Measurements from ENCODE around the gene CDK12. TPM values are rescaled to one million over a fixed set of nuclear protein-coding genes. Genes with fewer than 3 reads are reported as not detected.
A peak's percentile ranks its signal among the peaks of the same experiment; 100 is the strongest.
"Not testable (repeated sequence)": the region's sequence is repeated elsewhere in the genome, so short reads cannot be mapped to it uniquely, and the experiment has no call there.

The CDK12 gene
- polyA plus RNA-seq, 1 of the 3 experiments (the other 2 are of a cell fraction), result 11.6 TPM

DNA sequence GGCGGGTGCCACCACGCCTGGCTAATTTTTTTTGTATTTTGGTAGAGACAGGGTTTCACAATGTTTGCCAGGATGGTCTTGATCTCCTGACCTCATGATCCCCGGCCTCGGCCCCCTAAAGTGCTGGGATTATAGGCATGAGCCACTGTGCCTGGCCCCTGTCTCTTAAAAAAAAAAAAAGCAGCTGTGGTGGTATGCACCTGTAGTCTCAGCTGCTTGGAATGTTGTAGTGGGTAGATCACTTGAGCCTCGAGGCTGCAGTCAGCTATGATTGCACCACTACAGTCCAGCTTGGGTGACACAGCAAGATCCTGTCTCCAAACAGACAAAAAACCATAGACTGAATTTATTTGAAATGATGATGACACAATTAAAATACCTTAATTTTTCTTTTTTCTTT lies 24.3 kb downstream of the CDK12 start (continued):
- TF ChIP-seq, protein P1, sequence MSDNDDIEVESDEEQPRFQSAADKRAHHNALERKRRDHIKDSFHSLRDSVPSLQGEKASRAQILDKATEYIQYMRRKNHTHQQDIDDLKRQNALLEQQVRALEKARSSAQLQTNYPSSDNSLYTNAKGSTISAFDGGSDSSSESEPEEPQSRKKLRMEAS (IDR thresholded peaks at IDR 0.05; ENCODE audit: low read depth), result peak; percentile 43; the same call in 1 of the 2 replicates
- TF ChIP-seq MXI1 (IDR thresholded peaks at IDR 0.05; ENCODE audit: low read depth, low read length) (no peak), FOXM1 (IDR thresholded peaks at IDR 0.05; ENCODE audit: low read depth) (no peak), FOXJ3 (CRISPR knock-in tag; IDR thresholded peaks at IDR 0.05) (no peak)
- TF ChIP-seq, protein P2, sequence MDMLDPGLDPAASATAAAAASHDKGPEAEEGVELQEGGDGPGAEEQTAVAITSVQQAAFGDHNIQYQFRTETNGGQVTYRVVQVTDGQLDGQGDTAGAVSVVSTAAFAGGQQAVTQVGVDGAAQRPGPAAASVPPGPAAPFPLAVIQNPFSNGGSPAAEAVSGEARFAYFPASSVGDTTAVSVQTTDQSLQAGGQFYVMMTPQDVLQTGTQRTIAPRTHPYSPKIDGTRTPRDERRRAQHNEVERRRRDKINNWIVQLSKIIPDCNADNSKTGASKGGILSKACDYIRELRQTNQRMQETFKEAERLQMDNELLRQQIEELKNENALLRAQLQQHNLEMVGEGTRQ (IDR thresholded peaks at IDR 0.05; ENCODE audit: borderline replicate concordance, low read depth, low read length), result no peak
- TF ChIP-seq, protein P3, sequence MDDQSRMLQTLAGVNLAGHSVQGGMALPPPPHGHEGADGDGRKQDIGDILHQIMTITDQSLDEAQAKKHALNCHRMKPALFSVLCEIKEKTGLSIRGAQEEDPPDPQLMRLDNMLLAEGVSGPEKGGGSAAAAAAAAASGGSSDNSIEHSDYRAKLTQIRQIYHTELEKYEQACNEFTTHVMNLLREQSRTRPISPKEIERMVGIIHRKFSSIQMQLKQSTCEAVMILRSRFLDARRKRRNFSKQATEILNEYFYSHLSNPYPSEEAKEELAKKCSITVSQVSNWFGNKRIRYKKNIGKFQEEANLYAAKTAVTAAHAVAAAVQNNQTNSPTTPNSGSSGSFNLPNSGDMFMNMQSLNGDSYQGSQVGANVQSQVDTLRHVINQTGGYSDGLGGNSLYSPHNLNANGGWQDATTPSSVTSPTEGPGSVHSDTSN (IDR thresholded peaks at IDR 0.05), result no peak

DNA sequence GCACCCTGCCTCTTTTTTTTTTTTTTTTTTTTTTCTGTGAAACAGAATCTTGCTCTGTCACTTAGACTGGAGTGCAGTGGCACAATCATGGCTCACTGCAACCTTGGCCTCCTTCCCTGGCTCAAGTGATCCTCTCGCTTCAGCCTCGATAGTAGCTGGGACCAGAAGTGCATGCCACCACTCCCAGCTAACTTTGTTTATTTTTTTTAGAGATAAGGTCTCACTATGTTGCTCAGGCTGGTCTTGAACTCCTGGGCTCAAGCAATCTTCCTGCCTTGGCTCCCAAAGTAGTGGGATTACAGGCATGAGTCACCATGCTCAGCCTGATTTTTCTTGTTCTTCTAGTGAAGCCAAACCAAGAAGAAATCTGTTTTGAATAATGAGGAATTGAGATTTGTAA lies 25.0 kb downstream of the CDK12 start:
- WGBS (ENCODE audit: low lambda C conversion rate), result 90% methylated on average over 2 of the region's 2 CpGs
- Histone ChIP-seq H3K9ac (0 out of 2 replicates have a peak overlapping the region, but pooled peaks have one; percentile 28), H3K4me2 (peak overlapping the region; percentile 12; the same call in 1 of the 2 replicates), H2AFZ (ENCODE audit: low read depth) (no peak overlapping the region), H3K4me3 (ENCODE audit: low read depth in 2 of 2, low read length in 1 of 2) (no peak overlapping the region), H3K4me1 (ENCODE audit: control insufficient read depth in 1 of 2, insufficient read depth in 2 of 2, low read depth in 1 of 2, low read length in 1 of 2) (peaks cover 0 to 4% of the 10 kb centered on the region in 2 experiments; a peak in 1 of 4 replicates), H4K20me1 (ENCODE audit: insufficient read depth) (peaks cover 15% of the 10 kb centered on the region; the same call in 1 of the 2 replicates), H3K36me3 (replicated peaks in 1 of 2; ENCODE audit: control insufficient read depth in 1 of 2, insufficient read depth in 2 of 2, low read length in 1 of 2) (peaks cover 9 to 24% of the 10 kb centered on the region in 2 experiments), H3K79me2 (ENCODE audit: insufficient read depth) (peaks cover 83% of the 10 kb centered on the region), H3F3A (replicated peaks; ENCODE audit: insufficient read depth) (peaks cover 22% of the 10 kb centered on the region), H3K27me3 (ENCODE audit: insufficient read depth) (no peaks in the 10 kb centered on the region), H3K9me2 (no peaks in the 10 kb centered on the region), H3K9me3 (no peaks in the 10 kb centered on the region), H3K27ac (ENCODE audit: low read depth in 2 of 2, low read length in 1 of 2) (peak overlapping the region in 1 of 2 experiments; percentile 50; a peak in 2 of 4 replicates)
- no peak for DNase-seq
- ChIA-PET POLR2A (no interaction called here), CTCF (no interaction called here)
- no peak for TF ChIP-seq JUND (IDR thresholded peaks at IDR 0.05)
- TF ChIP-seq YY1 (IDR thresholded peaks at IDR 0.05; ENCODE audit: low read depth), result no peak
- TF ChIP-seq SMC3 (IDR thresholded peaks at IDR 0.05; ENCODE audit: low read depth, low read length), result no peak
- no peak for TF ChIP-seq ELF1 (IDR thresholded peaks at IDR 0.05)
- no peak for TF ChIP-seq EP300 (IDR thresholded peaks at IDR 0.05; ENCODE audit: borderline replicate concordance in 1 of 2, low read depth in 1 of 2, low read length in 1 of 2)
- TF ChIP-seq CHD2 (IDR thresholded peaks at IDR 0.05; ENCODE audit: low read length, partially characterized antibody), result no peak
- TF ChIP-seq NFIC (IDR thresholded peaks at IDR 0.05; ENCODE audit: borderline replicate concordance), result no peak
- TF ChIP-seq RAD21 (IDR thresholded peaks at IDR 0.05; ENCODE audit: low read length), result no peak
- TF ChIP-seq NRF1 (IDR thresholded peaks at IDR 0.05; ENCODE audit: low read depth, low read length), result no peak
- TF ChIP-seq, protein P3 (IDR thresholded peaks at IDR 0.05), result no peak
- TF ChIP-seq, protein P1 (IDR thresholded peaks at IDR 0.05; ENCODE audit: low read depth), result no peak
- TF ChIP-seq GATA2 (CRISPR knock-in tag; IDR thresholded peaks at IDR 0.05), result no peak
- no peak for TF ChIP-seq POLR2AphosphoS5 (IDR thresholded peaks at IDR 0.05; ENCODE audit: low read depth, low read length)
- TF ChIP-seq GABPA (IDR thresholded peaks at IDR 0.05; ENCODE audit: low read depth), result no peak
- TF ChIP-seq TCF12 (IDR thresholded peaks at IDR 0.05), result no peak

DNA sequence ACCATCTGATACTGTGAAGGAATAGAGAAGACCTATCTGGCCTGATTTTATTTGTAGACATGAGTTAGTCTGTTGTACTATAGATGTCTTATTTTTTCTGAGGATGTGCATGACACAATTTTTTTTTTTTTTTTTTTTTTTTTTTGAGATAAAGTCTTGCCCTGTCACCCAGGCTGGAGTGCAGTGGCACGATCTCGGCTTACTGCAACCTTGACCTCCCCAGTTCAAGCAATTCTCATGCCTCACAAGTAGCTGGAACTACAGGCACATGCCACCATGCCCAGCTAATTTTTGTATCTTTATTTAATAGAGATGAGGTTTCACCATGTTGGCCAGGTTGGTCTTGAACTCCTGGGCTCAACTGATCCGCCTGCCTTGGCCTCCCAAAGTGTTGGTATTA lies 26.2 kb downstream of the CDK12 start:
- H4K20me1 ChIP-seq (ENCODE audit: insufficient read depth), result peaks cover 15% of the 10 kb centered on the region; the same call in 1 of the 2 replicates
- peaks cover 9 to 30% of the 10 kb centered on the region in 2 experiments for H3K36me3 ChIP-seq (replicated peaks in 1 of 2; ENCODE audit: control insufficient read depth in 1 of 2, insufficient read depth in 2 of 2, low read length in 1 of 2)
- H3K27me3 ChIP-seq (ENCODE audit: insufficient read depth); H3K4me1 ChIP-seq (ENCODE audit: control insufficient read depth in 1 of 2, insufficient read depth in 2 of 2, low read depth in 1 of 2, low read length in 1 of 2); POLR2A ChIA-PET; H3K9me2 ChIP-seq; H3K9ac ChIP-seq; H3K9me3 ChIP-seq; H2AFZ ChIP-seq (ENCODE audit: low read depth); H3K4me3 ChIP-seq (ENCODE audit: low read depth in 2 of 2, low read length in 1 of 2); H3K27ac ChIP-seq (ENCODE audit: low read depth in 2 of 2, low read length in 1 of 2); DNase-seq; CTCF ChIA-PET; H3K4me2 ChIP-seq: not testable (repeated sequence)
- WGBS (ENCODE audit: low lambda C conversion rate), result 98% methylated on average over 3 of the region's 3 CpGs
- peaks cover 71% of the 10 kb centered on the region for H3K79me2 ChIP-seq (ENCODE audit: insufficient read depth)
- H3F3A ChIP-seq (replicated peaks; ENCODE audit: insufficient read depth), result peaks cover 20% of the 10 kb centered on the region

Measured in SK-N-SH (cell line).